Loucy (cell line): ENCODE data around the gene TXNRD1.

Source experiments
- CTCF ChIP-seq: fragments of 200-600 bp; sonication (generic); conservative IDR thresholded peaks from 2 replicates; pipeline ENCODE4 v1.5.1; 2014; ENCODE audit warnings: mild to moderate bottlenecking, antibody characterized with exemption, low read length
- EZH2phosphoT487 ChIP-seq: fragments of 200-600 bp; IDR thresholded peaks from 2 replicates; pipeline ENCODE4 v1.6.1; 2018; ENCODE audit warnings: antibody characterized with exemption, mild to moderate bottlenecking, moderate library complexity, borderline replicate concordance

GRCh38 chr12:104220931-104221330, 5.4 kb downstream of the TXNRD1 start:
- no peak for TF ChIP-seq CTCF
- no peak for TF ChIP-seq EZH2phosphoT487
